GM12865 (cell line): ENCODE results near the gene GPR153.
A peak's percentile ranks its signal among the peaks of the same experiment; 100 is the strongest.

Source experiments
- DNase-seq: peaks from one replicate; pipeline ENCODE4 v3.0.0; 2010; ENCODE audit warnings: low read depth
- H3K4me3 ChIP-seq: 2 replicates; pipeline ENCODE4 v1.5.1; 2011; ENCODE audit warnings: mild to moderate bottlenecking, low read depth, low read length, control low read depth
- CTCF ChIP-seq: IDR thresholded peaks from 2 replicates; pipeline ENCODE4 v1.5.1; 2011; ENCODE audit warnings: low read length, control low read depth, low read depth, inconsistent platforms; ENCODE audit not compliant: insufficient read depth; ENCODE audit errors: missing control alignments

The GPR153 gene

GRCh38 chr1:6265151-6265550 is 4.3 kb upstream of the GPR153 start:
- no peak for DNase-seq
- no peak overlapping the region for H3K4me3 ChIP-seq
- TF ChIP-seq CTCF: no peak

- no peak for TF ChIP-seq CTCF
- no peak for DNase-seq
- no peak overlapping the region for H3K4me3 ChIP-seq
Measured at GRCh38 chr1:6263716-6264115, 2.8 kb upstream of the GPR153 start.

DNA sequence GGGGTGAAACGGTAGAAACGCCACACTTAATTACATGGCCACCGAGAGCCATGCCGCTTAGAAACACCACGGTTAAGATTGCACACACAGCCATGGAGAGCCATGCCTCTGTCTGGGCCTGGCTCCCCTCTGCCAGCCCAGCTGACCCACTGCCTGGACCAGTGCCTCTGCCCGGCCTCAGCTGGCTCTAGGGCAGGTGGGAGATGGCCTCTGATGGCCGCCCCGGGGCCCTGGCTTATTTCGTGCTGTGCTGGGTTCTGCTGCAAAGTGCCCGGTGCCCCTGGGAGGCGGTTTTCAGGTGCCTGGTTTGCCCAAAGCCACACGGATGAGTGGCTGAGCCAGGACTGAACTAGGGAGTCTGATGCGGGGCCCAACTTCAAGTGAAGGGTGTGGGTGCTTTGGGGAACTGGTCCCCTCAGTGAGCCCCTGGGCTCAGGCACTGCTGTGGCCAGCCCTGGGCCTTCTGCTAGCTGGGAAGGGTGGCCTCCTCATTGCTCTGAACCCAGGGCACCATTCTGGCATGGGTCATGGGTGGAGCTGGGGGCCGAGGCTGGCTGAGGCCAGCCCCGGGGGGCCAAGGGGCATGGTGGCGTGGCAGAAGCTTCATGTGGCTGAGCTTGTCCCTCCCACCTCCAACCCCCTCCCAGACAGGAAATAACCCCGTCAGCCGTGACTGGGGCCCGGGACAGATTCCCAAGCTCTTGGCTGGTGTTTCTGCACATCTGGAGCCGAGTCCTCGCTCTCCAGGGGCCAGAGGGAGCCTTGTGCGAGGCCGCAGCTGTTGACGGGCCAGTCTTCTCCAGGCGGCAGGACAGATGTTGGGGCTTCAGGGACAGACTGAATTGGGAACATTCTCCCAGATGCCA is 1.9 kb upstream of the GPR153 start:
- no peak for TF ChIP-seq CTCF
- no peak overlapping the region for H3K4me3 ChIP-seq
- no peak for DNase-seq

DNA sequence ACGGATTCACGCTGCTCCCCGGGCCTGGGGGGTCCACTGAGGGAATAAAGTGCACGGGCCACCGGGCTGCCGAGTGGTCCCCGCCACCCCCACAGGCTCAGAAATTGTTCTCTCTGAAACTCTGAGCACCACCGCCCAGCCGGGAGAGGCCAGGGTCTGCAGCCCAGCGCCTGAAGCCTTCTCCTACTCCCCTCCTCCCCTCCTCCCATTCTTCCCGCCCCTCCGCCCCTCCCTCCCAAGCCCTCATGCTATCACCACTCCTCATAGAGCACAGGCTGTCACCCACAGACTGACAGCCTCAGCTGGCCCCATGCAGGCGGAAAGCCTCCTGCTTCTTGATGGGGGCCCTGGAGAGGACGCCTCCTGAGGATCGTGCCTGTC is 707 bp upstream of the GPR153 start:
- no peak for TF ChIP-seq CTCF
- peak overlapping the region; percentile 36; the same call in 1 of the 2 replicates for H3K4me3 ChIP-seq
- DNase-seq: no peak

DNA sequence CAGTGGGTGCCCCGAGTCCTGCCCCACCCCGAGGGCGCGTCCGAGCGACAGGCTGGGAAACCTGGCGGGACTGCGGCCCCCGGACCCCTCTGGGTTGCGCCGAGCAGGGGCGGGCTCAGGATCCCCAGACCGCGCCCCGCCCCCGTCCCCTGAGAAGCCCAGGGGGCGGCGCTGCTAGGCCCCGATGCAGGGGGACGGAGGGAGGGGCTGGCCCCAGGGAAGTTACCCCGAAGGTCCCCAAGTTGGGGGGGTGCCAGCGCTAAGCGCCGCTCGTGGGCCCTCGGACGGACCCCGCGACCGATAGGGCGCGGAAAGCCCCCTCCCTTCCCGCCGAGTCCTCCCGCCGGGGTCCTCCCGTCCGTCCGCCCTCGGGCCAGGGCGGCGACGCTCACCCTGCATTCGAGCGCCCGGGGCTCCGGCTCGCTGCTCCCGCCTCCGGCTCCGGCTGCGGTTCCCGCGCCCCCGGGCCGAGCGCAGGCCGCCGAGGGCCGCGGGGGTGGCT is 414 bp downstream of the GPR153 start:
- H3K4me3 ChIP-seq: peak overlapping the region; percentile 73
- TF ChIP-seq CTCF: no peak
- peak; percentile 37 for DNase-seq

- peak; percentile 82 for DNase-seq
- peak overlapping the region; percentile 73 for H3K4me3 ChIP-seq
- TF ChIP-seq CTCF: no peak
Measured at GRCh38 chr1:6259491-6260362, 1.2 kb downstream of the GPR153 start.
